Heart right ventricle (tissue), 16 donors: ENCODE measurements around the gene MBP. TPM values are rescaled to one million over a fixed set of nuclear protein-coding genes. Genes with fewer than 3 reads are reported as not detected.

Experiments
- ATAC-seq, 8 donors: fragments of 200-7000 bp; cut with Tn5 transposase; one replicate each; pipeline ENCODE4 v1.9.1; 2020; ENCODE audit warnings: mild to moderate bottlenecking in 8 of 8, moderate library complexity in 8 of 8, moderate number of reproducible peaks in 1 of 8
- DNase-seq, 2 donors: peaks; one replicate each; pipeline ENCODE4 v3.0.0-alpha.2; 2020
- H3K27ac ChIP-seq, 10 donors: fragments of 200-600 bp; sonication (generic) in 2 of 10; one replicate each; pipeline versions ENCODE4 v1.5.0 to v1.8.0; 2020 to 2022; ENCODE audit warnings: mild to moderate bottlenecking in 3 of 10
- H3K27me3 ChIP-seq, 7 donors: fragments of 200-600 bp; one replicate each; pipeline ENCODE4 v1.8.0; 2021 to 2022; ENCODE audit warnings: mild to moderate bottlenecking in 2 of 7
- H3K36me3 ChIP-seq, 9 donors: fragments of 200-600 bp; sonication (generic) in 1 of 9; one replicate each; pipeline versions ENCODE4 v1.5.0 to v1.8.0; 2020 to 2022; ENCODE audit warnings: mild to moderate bottlenecking in 2 of 9
- H3K4me1 ChIP-seq, 9 donors: fragments of 200-600 bp; sonication (generic) in 1 of 9; one replicate each; pipeline versions ENCODE4 v1.5.0 to v1.8.0; 2020 to 2022; ENCODE audit warnings: mild to moderate bottlenecking in 4 of 9
- H3K4me3 ChIP-seq, 10 donors: fragments of 200-600 bp; sonication (generic) in 2 of 10; one replicate each; pipeline versions ENCODE4 v1.5.0 to v1.8.0; 2020 to 2022; ENCODE audit warnings: mild to moderate bottlenecking in 7 of 10, moderate library complexity in 2 of 10
- H3K9me3 ChIP-seq, 11 donors: fragments of 200-600 bp in 10 of 11; sonication (generic) in 2 of 11; one replicate each; pipeline versions ENCODE4 v1.5.0 to v1.8.0; 2013 to 2022; ENCODE audit warnings: mild to moderate bottlenecking in 2 of 11, control low read depth in 1 of 11, moderate library complexity in 1 of 11
- CTCF ChIP-seq, 9 donors: fragments of 200-600 bp; sonication (generic) in 2 of 9; IDR thresholded peaks; one replicate each; pipeline versions ENCODE4 v1.5.0 to v1.8.0; 2021 to 2022; ENCODE audit warnings: antibody characterized with exemption in 9 of 9, mild to moderate bottlenecking in 5 of 9, moderate library complexity in 1 of 9
- WGBS, 2 donors: extraction: QIAGEN DNeasy Blood & Tissue Kit; methylation state at CpG; one replicate each; pipeline ENCODE4 v1.1.7; 2013; ENCODE audit warnings: inconsistent platforms in 1 of 2; 5-methylcytosine and 5-hydroxymethylcytosine counted together
- intact Hi-C, 10 donors: fragments of 100-400 bp; cut with DNase I; formaldehyde crosslinking; loops; one replicate each; pipeline versions ENCODE4 v1.11.1 to v1.14.2; 2022
- polyA plus RNA-seq, 2 donors: library from polyadenylated mRNA; stranded (reverse); fragments of 200-250 nt; gene quantifications; one replicate each; pipeline ENCODE4 v1.2.3, GENCODE V29; 2013
- total RNA-seq, 10 donors: library from RNA; stranded (reverse); fragmentation: NEBNext Ultra II Directional in 3 of 10; extraction: Animal tissue kit (Norgen Biotek cat#: 25700) in 3 of 10; gene quantifications; one replicate each; pipeline versions ENCODE4 v1.2.1 to v1.2.4, GENCODE V29; 2021 to 2023
- donor health status: Arrhythmogenic right ventricular cardiomyopathy.
- donor health status: ischemic (EF 13 %, LVEDD 7.1; RV severe dilation, severe dysfunction).
- donor health status: healthy with polysubstance abuse.
- donor health status: DM: no; HTN: yes; CAD: no.
- donor health status: DM: no; HTN: no; CAD: no.
- donor health status: ischemic (EF 25% LVEDD 6.9; RV normal size, moderate dysfunction).
- donor health status: ischemic (EF 25% LVEDD 5.7; RV mildly dilated, moderate dysfunction).
- donor health status: healthy.
- donor health status: DM: yes; HTN: yes; CAD: no.
- donor health status: Ischemic cardiomyopathy.
- donor health status: ischemic (EF 35%, LVEDD 5.7; RV mildly dilated, moderate dysfunction).
- donor health status: nonischemic (EF 11% LVEDD 7.7; RV severe dilation, severe dysfunction).
- donor health status: DM: yes; HTN: yes; CAD: no.
- donor health status: PGD.
- donor health status: ischemic (EF 29% LVEDD 5.4; RV normal size, mild dysfunction).
- donor health status: nonischemic (EF 23%, LVEDD 6.1; RV moderate dilation, normal function).

The MBP gene
- total and polyA plus RNA-seq, 12 donors: 3.0 to 70.8 (median 43.9) TPM

GRCh38 chr18:77139619-77140018 is 7.0 kb upstream of the MBP start:
- H3K36me3 ChIP-seq: no peaks in the 10 kb centered on the region
- peaks cover 0 to 19% (median 8%) of the 10 kb centered on the region in 9 donors for H3K4me1 ChIP-seq
- intact Hi-C loops: loop anchor here in 7 of 10 donors (10.0 kb wide), 4 partner anchors 65 to 135 kb away; no protein-coding TSS in a partner anchor
- ATAC-seq (no peak), DNase-seq (no peak)
- H3K9me3 ChIP-seq: peaks cover 0 to 20% (median 0%) of the 10 kb centered on the region in 11 donors
- no peak overlapping the region for H3K4me3 ChIP-seq
- peaks cover 0 to 5% (median 0%) of the 10 kb centered on the region in 7 donors for H3K27me3 ChIP-seq
- no peak for TF ChIP-seq CTCF (IDR thresholded peaks at IDR 0.05)
- WGBS, 2 donors: 83 to 92% methylated on average over 5 of the region's 5 CpGs
- H3K27ac ChIP-seq: no peak overlapping the region

- no peak overlapping the region for H3K4me3 ChIP-seq
- WGBS, 2 donors: 76 to 79% methylated on average over 10 of the region's 10 CpGs
- H3K27me3 ChIP-seq: no peaks in the 10 kb centered on the region
- no peak for TF ChIP-seq CTCF (IDR thresholded peaks at IDR 0.05)
- peaks cover 0 to 13% (median 0%) of the 10 kb centered on the region in 11 donors for H3K9me3 ChIP-seq
- peaks cover 0 to 33% (median 12%) of the 10 kb centered on the region in 9 donors for H3K4me1 ChIP-seq
- intact Hi-C loops: loop anchor here in 7 of 10 donors (10.0 kb wide), 4 partner anchors 67 to 133 kb away; no protein-coding TSS in a partner anchor
- DNase-seq: no peak
- H3K27ac ChIP-seq: no peak overlapping the region
- no peaks in the 10 kb centered on the region for H3K36me3 ChIP-seq
- no peak for ATAC-seq
Observed at GRCh38 chr18:77138270-77138669, 5.7 kb upstream of the MBP start.

GRCh38 chr18:77137851-77138250 is 5.3 kb upstream of the MBP start:
- H3K27me3 ChIP-seq: peaks cover 0 to 4% (median 0%) of the 10 kb centered on the region in 7 donors
- H3K9me3 ChIP-seq: peaks cover 0 to 9% (median 0%) of the 10 kb centered on the region in 11 donors
- WGBS, 2 donors: 83 to 84% methylated on average over 9 of the region's 9 CpGs
- peaks cover 2 to 37% (median 16%) of the 10 kb centered on the region in 9 donors for H3K4me1 ChIP-seq
- ATAC-seq (no peak), DNase-seq (no peak)
- H3K36me3 ChIP-seq: no peaks in the 10 kb centered on the region
- no peak for TF ChIP-seq CTCF (IDR thresholded peaks at IDR 0.05)
- no peak overlapping the region for H3K27ac ChIP-seq
- intact Hi-C loops: loop anchor here in 7 of 10 donors (10.0 kb wide), 4 partner anchors 67 to 133 kb away; no protein-coding TSS in a partner anchor
- no peak overlapping the region for H3K4me3 ChIP-seq

GRCh38 chr18:77136871-77137665 is 4.5 kb upstream of the MBP start:
- H3K27ac ChIP-seq: no peak overlapping the region
- peaks cover 2 to 38% (median 17%) of the 10 kb centered on the region in 9 donors for H3K4me1 ChIP-seq
- no peak overlapping the region for H3K4me3 ChIP-seq
- H3K9me3 ChIP-seq: peaks cover 0 to 1% (median 0%) of the 10 kb centered on the region in 11 donors
- WGBS, 2 donors: 76 to 84% methylated on average over 15 of the region's 15 CpGs
- no peak for ATAC-seq
- intact Hi-C loops: loop anchor here in 7 of 10 donors (10.0 kb wide), 4 partner anchors 68 to 132 kb away; no protein-coding TSS in a partner anchor
- H3K27me3 ChIP-seq: peaks cover 0 to 12% (median 4%) of the 10 kb centered on the region in 7 donors
- no peak for DNase-seq
- TF ChIP-seq CTCF (IDR thresholded peaks at IDR 0.05): no peak
- H3K36me3 ChIP-seq: no peaks in the 10 kb centered on the region
